Neural cell (in vitro differentiated cells): Measurements from ENCODE around the gene RIPOR2.

Source experiments
- EZH2 ChIP-seq: fragments of 200-600, 300-800 bp; shearing (Covaris generic), sonication (generic); IDR thresholded peaks from 2 replicates; pipeline ENCODE4 v1.6.1; 2014; ENCODE audit warnings: antibody characterized with exemption, low read length, borderline replicate concordance, mild to moderate bottlenecking; ENCODE audit not compliant: insufficient read depth, poor library complexity, severe bottlenecking
- RAD21 ChIP-seq: fragments of 450-650 bp; conservative IDR thresholded peaks from 2 replicates; pipeline ENCODE4 v1.6.1; 2014; ENCODE audit warnings: antibody characterized with exemption, mild to moderate bottlenecking, moderate library complexity
- TF ChIP-seq, protein P1 (sequence below): fragments of 450-650 bp; IDR thresholded peaks from 2 replicates; pipeline ENCODE4 v1.5.1; 2014; ENCODE audit warnings: antibody characterized with exemption, mild to moderate bottlenecking, moderate library complexity; ENCODE audit not compliant: poor library complexity, severe bottlenecking

GRCh38 chr6:24980507-24981385 lies 45.0 kb upstream of the RIPOR2 start:
- TF ChIP-seq, protein P1, sequence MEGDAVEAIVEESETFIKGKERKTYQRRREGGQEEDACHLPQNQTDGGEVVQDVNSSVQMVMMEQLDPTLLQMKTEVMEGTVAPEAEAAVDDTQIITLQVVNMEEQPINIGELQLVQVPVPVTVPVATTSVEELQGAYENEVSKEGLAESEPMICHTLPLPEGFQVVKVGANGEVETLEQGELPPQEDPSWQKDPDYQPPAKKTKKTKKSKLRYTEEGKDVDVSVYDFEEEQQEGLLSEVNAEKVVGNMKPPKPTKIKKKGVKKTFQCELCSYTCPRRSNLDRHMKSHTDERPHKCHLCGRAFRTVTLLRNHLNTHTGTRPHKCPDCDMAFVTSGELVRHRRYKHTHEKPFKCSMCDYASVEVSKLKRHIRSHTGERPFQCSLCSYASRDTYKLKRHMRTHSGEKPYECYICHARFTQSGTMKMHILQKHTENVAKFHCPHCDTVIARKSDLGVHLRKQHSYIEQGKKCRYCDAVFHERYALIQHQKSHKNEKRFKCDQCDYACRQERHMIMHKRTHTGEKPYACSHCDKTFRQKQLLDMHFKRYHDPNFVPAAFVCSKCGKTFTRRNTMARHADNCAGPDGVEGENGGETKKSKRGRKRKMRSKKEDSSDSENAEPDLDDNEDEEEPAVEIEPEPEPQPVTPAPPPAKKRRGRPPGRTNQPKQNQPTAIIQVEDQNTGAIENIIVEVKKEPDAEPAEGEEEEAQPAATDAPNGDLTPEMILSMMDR = no peak
- TF ChIP-seq EZH2 (no peak), RAD21 (no peak)
